HG03457 (cell line): ENCODE results near the gene PPM1A.
"Not testable (repeated sequence)": the region's sequence is repeated elsewhere in the genome, so short reads cannot be mapped to it uniquely, and the experiment has no call there.

Source experiments
- ATAC-seq: cut with Tn5 transposase; IDR thresholded peaks from one replicate; pipeline ENCODE4 v1.9.1; 2021; ENCODE audit warnings: moderate number of reproducible peaks; ENCODE audit not compliant: unreplicated experiment

Gene PPM1A

DNA sequence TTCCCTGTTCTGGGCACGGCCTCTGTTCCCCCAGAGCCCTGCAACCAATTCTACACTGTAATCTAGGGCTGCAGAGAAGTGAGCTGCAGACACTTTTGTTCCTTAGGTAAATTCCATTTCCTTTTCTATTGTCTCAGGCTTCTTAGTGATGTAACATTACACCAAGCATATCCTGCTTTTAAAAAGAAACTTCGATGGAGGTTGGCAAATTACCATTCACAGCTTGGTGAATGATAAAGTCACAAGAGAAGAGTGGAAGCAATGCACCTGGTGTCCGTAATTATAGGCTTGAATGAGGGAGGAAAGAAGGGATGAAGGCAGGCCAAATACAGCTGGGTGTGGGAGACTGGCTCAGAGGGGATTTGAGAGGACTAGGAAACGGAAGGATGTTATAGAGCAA is 68.6 kb downstream of the PPM1A start:
- no peak for ATAC-seq

DNA sequence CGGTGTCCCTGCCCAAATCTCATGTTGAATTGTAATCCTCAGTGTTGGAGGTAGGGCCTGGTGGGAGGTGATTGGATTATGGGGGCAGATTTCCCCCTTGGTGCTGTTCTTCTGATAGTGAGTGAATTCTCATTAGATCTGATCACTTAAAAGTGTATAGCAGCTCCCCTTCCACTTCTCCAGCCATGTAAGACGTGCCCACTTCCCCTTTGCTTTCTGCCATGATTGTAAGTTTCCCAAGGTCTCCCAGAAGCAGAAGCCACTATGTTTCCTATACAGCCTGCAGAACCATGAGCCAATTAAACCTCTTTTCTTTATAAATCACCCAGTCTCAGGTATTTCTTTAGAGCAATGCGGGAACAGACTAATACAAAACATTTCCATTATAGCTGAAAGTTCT is 71.8 kb downstream of the PPM1A start:
- not testable (repeated sequence) for ATAC-seq

DNA sequence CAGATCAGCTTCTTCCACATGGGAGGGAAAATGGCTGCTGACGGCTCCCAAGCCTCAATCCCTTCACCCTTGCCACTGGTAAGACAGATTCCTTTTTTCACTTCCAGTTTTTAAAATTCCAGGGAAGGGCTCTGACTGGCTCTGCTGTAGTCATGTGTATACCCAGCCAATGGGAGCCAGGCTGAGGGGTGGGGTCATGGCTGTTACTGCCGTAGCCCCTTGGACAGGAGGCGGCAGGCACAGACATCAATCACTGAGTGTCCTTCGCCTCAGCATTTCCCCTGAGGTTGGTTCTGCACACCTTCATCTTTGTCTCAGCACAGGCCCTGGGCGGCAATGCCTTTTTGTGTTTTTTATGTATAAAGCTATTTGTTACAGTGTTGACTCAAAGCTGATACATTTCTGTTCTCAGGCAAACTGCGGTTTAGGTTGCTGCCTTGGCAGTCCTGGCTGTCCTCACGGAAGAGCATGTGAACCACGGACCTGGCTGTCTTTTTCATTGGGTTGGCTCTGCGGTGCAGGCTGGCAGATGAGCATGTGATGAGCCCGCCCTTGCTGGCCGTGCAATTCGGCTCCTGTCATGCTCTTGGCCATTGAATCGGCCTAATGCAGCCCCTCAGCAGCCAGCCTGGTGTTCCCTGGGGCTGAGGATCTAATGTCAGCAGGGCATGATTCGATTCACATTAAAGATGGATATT is 74.3 kb downstream of the PPM1A start:
- ATAC-seq = no peak

DNA sequence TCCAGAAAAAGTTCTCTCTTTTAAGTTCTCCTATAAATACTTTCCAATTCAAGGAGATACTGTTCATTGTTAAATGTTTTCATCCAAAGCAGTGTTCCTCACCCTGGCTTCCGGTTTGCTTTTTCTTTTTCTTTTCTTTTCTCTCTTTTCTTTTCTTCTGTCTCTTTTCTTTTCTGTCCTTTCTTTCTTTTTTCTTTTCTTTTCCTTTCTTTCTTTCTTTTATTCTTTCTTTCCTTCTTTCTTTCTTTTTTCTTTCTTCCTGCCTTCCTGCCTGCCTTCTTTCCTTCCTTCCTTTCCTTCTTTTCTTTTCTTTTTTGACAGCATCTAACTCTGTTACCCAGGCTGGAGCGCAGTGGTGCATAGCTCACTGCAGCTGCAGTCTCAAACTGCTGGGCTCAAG is 75.8 kb downstream of the PPM1A start:
- no peak for ATAC-seq

DNA sequence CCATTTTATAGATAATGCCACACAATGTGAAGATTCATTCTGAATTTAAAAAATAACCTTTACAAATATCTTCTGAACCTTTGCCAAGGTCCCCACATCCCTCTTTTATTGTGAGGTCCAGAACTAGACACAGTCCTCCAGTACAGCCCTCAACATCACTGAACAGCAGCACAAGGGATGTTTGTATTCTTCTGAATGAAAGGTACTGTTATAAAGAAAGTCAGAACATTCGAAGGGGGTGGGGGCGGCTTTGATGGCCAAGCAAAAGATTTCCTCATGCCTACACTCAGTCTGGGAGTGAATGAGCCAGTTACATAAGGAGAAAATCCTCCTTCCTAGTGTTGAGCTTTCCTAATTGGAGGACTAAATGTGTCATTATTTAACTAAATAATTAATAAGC is 77.3 kb downstream of the PPM1A start:
- no peak for ATAC-seq

DNA sequence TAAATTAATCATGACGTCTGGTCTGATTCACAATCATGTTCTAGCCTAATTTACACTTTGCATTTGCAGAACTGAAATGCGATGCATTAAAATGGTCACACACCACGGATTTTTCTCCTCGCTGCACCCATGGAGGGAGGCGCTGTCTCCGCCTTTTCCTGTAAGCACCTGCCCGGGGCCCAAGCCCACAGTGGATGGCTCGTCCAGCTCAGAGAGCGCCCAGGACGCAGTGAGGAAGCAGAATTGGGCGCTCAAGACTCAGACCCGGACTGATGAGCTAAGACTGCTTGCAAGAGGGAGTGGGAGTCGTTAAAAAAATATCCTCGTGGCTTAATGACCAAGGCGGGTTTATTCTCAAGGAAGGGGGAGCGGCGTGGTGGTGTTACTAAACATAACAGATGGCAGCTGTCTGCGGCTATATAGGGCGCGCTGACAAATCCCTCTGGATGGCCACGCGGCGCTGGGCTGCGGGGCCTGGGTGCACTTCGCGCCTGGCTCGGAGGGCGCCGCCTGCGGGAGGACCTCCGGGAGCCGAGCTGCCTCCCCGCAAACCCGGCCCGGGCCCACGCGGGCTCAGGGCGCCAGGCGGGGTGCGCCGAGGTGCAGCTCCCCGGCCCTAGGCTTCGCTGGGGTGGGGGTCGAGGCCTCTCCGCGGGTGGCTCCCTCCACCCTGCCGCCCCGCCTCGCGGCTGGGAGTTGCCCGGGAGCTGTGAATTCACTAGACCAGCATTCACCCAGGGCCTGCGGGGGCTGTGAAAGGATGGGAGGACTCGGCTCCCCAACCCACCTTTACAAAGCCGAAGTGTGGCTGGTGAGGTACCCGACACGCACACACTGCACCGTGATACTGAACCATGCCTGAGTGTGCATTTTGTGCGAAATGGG is 78.7 kb downstream of the PPM1A start:
- ATAC-seq = peak; percentile 47

DNA sequence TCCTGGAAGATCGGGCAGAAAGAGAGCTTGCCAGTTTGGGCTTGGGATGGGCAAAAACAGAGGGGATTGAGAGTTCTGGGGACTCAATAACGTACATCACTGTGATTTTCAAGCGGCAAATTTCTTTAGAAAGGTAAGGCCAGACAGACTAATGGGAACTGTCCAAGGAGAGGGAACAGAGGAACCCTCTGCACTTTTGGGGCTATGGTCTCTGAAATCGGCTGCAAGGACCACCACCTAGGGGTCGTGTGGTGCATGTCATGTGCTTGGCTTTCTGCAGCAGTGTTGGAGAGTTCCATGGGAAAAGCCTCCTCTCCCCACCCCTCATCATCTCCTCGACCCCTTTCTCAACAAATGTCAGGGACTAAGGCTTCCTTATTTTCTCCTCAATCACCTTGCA is 79.6 kb downstream of the PPM1A start:
- no peak for ATAC-seq

DNA sequence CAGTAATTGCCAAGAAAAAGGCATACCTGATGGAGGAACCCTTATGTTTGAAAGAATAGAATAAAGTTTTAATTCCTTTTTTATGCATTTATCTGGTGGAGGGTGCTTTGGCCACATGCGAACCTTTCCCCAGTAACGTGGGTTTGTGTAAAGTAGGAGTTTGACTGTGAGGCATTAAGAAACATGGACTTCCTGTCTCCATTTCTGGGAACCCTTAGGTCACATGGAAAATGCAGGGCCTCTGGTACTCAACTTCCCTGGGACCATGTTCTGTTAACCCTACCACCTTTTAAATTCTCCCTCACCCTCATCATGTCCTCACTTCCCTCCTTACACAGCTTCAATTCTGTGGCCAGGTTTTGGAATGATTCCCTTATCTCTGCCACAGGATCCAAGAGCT is 80.3 kb downstream of the PPM1A start:
- ATAC-seq = no peak

DNA sequence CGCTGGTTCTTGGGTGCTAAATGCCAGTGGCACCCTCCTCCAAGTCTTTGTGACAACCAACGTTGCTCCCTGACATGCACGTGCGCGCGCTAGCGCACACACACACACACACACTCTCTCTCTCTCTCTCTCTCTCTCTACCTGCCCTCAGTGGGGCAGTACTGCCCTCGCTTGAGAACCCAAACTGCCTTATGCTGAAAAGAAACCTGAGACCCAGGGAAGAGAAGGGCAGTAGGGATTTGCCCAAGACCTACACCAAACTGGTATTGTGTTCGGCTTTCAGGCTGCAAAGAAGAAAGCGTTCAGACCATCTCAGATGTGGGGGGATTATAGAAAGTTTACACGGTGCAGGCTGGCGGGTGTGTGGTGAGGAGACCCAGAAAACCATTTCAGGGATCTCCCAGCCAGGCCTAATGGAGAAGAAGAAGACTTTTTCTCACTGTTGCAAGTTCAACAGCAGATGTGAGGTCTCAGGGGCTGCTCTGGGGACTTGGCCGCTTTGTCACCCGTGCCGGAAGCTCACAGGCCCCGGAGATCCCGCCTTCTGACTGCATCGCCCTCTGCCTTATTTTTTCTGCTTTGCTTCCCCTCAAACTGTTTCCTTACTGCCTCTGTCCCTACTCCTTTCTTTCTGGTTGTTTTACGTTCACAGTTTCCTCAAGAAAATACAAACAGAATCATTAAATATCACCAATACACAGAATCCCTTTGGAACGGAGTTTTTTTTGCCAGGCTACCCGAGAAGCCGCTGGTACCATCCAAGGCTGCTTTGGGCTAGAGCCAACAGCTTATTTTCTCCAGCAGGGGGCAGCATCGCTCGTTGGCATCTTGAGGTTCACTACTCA is 82.4 kb downstream of the PPM1A start:
- peak; percentile 58 for ATAC-seq

DNA sequence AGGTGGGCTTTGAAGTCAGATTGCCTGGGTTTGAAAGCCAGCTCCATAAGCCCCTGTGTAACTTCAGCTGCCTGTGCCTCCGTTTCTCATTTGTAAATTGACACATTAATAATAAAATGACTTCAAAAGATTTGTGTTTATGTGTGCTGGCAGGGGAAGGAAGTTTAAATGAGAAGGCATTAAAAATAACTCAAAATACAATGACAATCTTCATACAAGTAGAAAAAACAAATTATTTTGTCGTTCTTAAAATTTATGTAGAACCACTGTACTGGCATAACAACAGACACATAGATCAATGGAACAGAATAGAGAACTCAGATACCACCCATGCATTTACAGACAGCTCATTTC is 83.0 kb downstream of the PPM1A start:
- ATAC-seq = no peak

DNA sequence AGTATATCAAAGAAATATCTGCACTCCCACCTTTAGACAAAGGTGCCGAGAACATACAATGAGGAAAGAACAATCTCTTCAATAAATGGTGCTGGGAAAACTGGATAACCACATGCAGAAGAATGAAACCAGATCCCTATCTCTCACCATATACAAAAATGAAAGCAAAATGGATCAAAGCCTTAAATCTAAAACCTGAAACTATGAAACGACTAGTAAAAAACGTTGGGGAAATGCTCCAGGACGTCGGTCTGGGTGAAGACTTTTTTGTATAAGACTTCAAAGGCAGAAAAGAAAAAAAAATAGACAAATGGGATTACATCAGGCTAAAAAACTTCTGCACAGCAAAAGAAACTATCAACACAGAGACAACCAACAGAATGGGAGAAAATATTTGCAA is 83.8 kb downstream of the PPM1A start:
- no peak for ATAC-seq

DNA sequence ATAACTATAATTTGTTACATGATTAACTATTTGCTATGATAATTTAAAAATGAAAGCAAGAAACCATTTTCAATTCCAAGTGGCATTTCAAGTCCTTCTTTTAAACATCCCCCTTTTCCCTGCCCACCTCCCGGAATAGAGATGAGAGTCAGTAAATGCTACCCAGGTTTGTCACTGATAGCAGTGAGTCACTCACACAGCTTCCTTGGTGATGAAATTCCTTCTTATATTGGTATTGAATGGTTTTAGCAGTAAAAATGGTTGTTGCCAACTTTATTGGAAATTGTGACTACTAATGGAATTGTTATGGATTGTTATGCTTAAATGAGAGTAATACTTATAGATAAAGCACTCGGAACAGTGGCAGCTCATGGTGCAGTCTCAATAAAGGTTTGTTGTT is 90.5 kb downstream of the PPM1A start:
- no peak for ATAC-seq

DNA sequence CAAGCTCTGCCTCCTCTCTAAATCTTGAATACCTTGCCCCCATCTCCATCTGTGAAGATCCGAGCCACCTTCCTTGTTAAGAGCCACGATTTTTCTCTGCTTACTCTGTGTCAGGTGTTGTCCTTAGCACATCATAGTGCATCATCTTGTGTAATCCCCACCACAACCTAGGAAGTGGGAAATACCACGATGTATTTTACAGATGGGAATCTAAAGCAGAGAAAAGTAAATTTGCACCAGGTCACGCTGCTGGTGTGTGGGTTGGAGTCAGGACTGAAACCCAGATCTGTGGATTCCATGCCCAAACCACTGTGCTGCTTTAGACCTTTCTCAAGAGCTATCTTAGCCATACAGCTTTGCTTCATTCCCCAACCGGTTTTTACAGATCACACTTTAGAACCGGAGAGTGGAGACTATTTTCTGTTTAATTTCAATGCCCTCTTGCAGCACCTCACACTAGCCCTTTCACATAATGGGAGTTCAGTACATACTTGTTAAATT is 94.6 kb downstream of the PPM1A start:
- ATAC-seq = no peak

DNA sequence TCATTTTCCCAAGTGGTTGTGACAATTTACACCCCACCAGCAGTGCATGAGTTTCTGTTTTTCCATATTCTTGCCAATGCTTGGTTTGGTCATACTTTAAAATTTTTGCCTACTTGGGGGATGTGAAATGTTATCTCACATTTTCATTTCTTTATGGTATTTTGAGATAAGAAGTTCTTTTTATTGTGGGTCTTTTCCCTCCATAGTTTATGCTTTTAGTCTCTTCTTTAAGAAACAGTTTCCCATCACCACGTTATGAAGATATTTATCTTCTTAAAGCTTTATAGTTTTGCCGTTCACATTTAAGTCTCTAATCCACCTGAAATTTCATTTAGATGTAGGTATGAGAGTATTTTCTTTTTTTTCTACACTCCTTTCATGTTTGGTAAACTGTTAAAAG is 95.7 kb downstream of the PPM1A start:
- ATAC-seq = no peak

DNA sequence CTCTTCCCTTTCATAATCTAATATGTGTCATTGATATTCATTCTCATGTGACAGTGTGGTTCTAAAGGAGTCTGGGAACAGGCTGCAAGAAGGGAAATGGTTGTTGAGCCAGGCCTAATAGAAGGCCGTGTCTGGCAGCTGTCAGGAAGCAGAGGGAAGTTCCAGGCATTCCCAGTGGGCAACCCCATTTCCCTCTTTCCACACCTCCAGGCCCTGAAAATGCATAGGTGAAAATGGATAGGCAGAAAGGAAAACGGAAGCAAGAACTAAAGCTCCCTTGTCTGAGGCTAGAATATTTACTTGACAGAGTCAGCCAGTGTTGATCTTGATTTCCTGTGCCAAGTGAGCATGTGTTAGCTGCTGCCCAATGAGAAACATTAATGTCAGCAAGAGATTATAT is 97.7 kb downstream of the PPM1A start:
- ATAC-seq = no peak

DNA sequence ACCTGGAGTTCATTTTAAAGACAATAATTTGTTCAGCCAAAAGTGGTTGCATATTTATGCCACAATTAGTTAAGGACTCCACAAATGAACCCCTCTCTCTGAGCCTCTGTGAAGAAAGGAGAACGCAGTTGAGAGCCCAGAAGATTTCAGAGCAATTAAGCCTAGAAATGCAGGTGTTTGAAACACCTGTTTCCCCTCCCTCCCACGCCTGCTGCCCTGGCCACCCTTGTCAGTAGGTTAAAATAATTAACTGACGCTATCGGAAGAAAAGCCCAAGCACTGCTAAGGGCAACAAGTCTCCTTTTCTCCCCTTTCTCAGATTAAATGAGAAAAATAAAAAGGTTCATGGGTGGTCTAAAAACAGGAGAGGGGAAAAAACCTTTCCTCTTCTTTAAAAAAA is 99.2 kb downstream of the PPM1A start:
- no peak for ATAC-seq
